Astrocyte of the spinal cord (primary cell): Measurements from ENCODE around the gene MDFI.

Experiments
- DNase-seq: peaks from one replicate; pipeline ENCODE4 v3.0.0; 2011; ENCODE audit warnings: low read depth, low spot score
- H3K4me3 ChIP-seq: 2 replicates; pipeline ENCODE4 v1.5.1; 2011; ENCODE audit warnings: low read depth, mild to moderate bottlenecking, low read length, moderate library complexity
- in situ Hi-C: cut with HindIII; loops from 2 replicates; pipeline ENCODE4 v1.10.0; 2017; ENCODE audit warnings: low sequenced_read_pairs
- TF ChIP-seq, protein P1 (sequence below): IDR thresholded peaks from 2 replicates; pipeline ENCODE4 v1.5.1; 2012; ENCODE audit warnings: low read depth, mild to moderate bottlenecking, low read length, inconsistent platforms

Gene MDFI

DNA sequence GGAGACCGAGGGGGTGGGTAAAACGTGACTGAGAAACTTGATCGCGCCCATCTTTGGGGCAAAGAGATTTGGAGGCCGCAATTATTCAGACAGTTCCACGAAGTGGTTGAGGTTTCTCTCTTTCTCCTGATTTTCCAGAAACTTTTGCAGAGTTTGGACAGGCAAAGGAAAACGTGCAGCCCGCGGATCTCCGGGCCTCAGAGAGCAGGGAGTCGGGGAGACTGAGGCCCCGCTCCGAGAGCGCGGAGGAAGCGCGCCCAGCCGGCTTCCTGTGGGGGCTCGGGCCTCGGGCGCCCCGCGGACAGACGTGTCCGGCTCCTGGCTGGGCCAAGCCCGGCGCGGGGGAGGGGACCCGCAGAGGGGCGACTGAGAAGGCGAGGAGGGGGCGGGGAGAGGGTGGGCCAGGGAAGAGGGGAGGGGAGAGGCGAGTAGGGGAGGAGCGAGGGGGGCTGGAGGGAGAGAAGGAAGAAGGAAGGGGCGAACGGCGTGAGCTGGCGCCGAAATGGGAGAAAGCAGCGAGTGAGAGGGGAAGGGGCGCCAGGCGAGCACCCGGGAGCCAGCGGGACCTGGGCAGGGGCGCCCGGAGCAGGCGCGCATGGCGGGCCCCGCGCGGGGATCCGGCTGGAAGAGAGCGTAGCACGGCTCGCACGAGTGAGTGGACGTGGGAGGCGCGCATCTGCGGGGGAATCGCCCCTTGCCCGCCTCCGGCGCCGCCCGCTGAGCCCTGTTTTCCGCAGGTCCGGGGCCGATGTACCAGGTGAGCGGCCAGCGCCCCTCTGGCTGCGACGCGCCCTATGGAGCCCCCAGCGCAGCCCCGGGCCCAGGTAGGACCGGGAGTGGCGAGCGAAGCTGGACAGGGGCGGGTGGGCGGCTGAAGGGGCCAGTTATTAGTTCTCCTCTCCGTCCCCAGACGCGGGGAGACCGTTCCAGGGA lies at the start of gene MDFI:
Gene MDFI (plus strand): TSS at position 467 of the 933 bp plus-strand sequence. CDS start 282 bp downstream, at position 749.
- DNase-seq, result peak; percentile 56
- H3K4me3 ChIP-seq, result peak within 1 kb of the TSS; percentile 44
- in situ Hi-C loops, result no loop called here
- TF ChIP-seq, protein P1, sequence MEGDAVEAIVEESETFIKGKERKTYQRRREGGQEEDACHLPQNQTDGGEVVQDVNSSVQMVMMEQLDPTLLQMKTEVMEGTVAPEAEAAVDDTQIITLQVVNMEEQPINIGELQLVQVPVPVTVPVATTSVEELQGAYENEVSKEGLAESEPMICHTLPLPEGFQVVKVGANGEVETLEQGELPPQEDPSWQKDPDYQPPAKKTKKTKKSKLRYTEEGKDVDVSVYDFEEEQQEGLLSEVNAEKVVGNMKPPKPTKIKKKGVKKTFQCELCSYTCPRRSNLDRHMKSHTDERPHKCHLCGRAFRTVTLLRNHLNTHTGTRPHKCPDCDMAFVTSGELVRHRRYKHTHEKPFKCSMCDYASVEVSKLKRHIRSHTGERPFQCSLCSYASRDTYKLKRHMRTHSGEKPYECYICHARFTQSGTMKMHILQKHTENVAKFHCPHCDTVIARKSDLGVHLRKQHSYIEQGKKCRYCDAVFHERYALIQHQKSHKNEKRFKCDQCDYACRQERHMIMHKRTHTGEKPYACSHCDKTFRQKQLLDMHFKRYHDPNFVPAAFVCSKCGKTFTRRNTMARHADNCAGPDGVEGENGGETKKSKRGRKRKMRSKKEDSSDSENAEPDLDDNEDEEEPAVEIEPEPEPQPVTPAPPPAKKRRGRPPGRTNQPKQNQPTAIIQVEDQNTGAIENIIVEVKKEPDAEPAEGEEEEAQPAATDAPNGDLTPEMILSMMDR, result no peak

- TF ChIP-seq, protein P1, result no peak
- no peak for DNase-seq
- H3K4me3 ChIP-seq, result no peak overlapping the region
- in situ Hi-C loops, result no loop called here
These were observed 49.0 kb upstream of the MDFI start for GRCh38 chr6:41589223-41589622.

DNA sequence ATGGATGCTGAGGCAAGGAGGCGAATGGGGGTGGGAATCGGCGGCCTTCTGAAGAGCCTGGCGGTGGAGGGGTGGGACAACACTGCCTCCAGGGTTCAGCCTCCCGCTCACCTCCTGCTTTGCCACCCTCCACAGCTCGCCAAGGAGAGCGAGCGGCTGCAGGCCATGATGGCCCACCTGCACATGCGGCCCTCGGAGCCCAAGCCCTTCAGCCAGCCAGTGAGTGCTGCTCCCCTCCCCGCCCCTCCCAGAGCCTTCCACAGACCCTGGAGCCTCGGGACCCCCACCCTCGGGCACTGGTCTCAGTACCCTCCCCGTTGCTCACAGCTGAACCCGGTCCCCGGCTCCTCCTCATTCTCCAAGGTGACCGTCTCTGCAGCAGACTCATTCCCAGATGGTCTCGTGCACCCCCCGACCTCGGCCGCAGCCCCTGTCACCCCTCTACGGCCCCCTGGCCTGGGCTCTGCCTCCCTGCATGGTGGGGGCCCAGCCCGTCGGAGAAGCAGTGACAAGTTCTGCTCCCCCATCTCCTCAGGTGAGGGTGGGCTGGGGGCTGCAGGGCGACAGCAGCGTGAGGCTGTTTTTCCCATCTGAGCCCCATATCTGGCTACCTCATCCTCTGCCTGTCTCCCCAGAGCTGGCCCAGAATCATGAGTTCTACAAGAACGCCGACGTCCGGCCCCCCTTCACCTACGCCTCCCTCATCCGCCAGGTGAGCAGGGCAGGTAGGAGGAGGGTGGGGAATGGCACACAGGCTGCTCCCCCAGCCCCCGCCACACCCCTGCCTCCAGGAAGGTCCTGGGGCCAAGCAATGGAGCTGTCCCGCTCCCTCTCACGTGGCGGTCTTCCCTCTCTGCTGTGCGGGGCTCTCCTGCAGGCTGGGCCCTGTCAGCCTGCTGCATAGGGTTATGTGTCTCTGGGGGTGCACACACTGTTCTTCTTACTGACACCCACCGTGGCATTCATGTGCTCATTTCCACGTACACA lies 48.3 kb upstream of the MDFI start:
- H3K4me3 ChIP-seq, result no peak overlapping the region
- in situ Hi-C loops, result no loop called here
- no peak for DNase-seq
- TF ChIP-seq, protein P1, result no peak

DNA sequence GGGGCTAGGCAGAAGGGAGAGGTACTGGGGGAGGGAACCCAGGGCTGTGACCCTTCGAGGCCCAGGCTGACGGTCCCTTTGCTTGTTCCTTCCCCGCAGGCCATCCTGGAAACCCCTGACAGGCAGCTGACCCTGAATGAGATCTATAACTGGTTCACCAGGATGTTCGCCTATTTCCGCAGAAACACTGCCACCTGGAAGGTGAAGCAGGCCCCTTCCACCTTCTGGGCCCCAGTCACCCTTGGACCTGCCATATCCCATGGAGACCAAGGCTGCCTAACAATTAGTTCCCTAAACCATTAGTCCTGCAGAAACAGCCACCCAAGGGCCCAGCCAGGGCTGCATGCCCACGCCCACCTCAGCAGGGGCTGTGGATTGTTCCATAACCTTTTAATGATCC lies 47.1 kb upstream of the MDFI start:
- TF ChIP-seq, protein P1, result no peak
- no peak for DNase-seq
- no peak overlapping the region for H3K4me3 ChIP-seq
- in situ Hi-C loops, result no loop called here

DNA sequence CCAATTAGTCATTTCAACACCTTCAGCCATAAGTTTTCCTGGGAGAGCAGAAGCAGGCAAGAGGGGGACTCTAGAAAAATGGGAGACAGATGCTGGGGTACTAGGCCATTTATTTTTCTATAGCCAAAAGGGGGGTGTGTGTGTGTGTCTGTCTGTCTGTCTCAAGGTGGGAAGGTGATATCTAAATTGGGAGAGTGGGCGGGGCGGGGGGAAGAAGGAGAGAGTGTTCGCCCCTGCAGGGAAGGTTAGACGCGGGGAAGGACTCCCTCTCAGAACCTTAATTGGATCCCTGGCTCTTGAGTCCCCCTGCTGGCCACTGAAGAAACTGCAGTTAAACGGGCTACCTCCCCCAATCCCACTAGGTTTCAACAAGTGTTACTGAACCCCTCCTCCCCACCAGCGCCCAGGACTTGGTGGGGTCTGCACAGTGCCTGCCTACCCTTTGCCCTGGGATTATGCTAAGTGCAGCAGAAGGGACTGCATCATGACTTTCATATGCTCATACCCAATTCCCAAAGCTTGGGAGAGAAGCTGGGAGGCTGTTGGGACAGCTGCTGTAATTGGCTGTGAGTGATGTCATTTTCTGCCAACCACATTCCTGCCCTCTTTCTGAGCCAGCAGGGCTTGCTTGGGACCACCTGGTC lies 46.3 kb upstream of the MDFI start:
- peak; percentile 66 for DNase-seq
- in situ Hi-C loops, result no loop called here
- no peak overlapping the region for H3K4me3 ChIP-seq
- TF ChIP-seq, protein P1, result peak; percentile 91

- no peak for DNase-seq
- in situ Hi-C loops, result no loop called here
- H3K4me3 ChIP-seq, result no peak overlapping the region
- TF ChIP-seq, protein P1, result no peak
These were observed 44.9 kb upstream of the MDFI start for GRCh38 chr6:41593406-41593805.
